ENCODE data around the gene PHKB.
"Not testable (repeated sequence)": the region's sequence is repeated elsewhere in the genome, so short reads cannot be mapped to it uniquely, and the experiment has no call there.

PHKB gene

DNA sequence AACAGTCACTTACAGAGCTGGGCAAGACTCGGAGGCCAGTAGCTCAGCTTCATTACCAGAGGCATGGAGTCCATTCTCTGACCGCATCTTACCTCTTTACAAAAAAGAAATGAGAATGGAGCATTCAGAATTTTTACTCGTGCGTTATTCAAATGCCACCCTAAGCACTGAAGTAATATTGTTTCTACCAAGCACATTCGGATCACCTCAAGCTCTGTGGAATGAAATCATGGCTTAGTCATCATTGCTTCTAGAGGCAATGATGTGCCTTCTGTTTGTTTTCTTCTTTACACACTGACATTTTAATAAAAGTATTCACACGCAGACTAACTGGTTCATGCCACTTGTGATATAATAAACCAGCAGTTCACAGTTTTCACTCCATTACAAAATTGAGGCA lies 206.8 kb downstream of the PHKB start:
- Mint-ChIP-seq H3K4me1 (peaks cover 9% of the 10 kb centered on the region), H3K9me3 (no peaks in the 10 kb centered on the region), H3K36me3 (peaks cover 14% of the 10 kb centered on the region), H3K4me3 (no peak overlapping the region), H3K27ac (no peak overlapping the region)
- ATAC-seq (no peak), DNase-seq (ENCODE audit: low spot score in 2 of 2) (no peak)

DNA sequence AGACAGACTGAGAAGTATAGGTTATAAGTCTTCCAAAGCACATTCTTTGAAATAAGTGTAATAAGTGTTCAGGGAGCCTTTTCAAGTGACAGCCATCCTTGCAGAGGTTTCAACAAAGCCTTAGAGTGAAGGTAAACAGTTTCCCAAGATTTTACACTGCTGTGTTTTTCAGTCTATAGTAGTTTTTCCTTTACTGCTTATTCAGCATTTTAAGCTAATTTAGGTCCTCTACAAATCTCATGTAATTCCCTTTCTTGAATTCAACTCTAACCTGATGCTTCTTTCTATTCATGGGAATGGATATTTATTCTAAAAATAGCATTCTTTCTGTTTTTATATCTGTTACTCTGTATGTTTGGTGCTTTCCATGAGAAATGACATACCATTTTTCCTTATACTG lies 211.3 kb downstream of the PHKB start:
- no peaks in the 10 kb centered on the region for H3K9me3 Mint-ChIP-seq
- no peak overlapping the region for H3K4me3 Mint-ChIP-seq
- peaks cover 9% of the 10 kb centered on the region for H3K36me3 Mint-ChIP-seq
- no peak for ATAC-seq
- peaks cover 9% of the 10 kb centered on the region for H3K4me1 Mint-ChIP-seq
- H3K27ac Mint-ChIP-seq, result no peak overlapping the region
- DNase-seq (ENCODE audit: low spot score in 2 of 2), result no peak

DNA sequence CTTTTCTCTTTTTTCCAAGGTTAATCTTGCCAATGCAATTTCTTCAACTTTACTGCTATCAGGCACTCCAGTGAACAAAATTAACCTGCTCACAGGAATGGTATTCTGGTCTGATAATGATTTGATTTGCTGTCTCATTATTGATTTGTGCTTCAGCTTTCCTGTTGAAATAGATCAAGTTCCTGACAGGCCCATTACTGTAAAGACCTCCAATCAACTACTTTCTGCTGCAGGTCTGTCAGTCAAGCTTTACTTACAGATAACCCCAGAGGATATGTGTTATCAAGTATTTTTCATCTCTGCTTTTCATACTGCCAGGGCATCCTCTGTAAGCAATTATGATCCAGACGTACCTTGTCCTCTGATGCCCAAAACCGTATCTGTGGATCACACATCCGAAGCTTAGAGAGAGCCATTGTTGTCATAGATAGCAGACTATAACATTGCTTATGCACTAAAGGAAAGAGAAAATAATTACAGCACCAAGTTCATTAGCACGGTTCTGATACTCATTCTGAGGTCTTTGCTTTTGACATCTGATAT lies 215.6 kb downstream of the PHKB start:
- H3K4me1 Mint-ChIP-seq, result peaks cover 6% of the 10 kb centered on the region
- DNase-seq (ENCODE audit: low spot score in 2 of 2) (no peak), ATAC-seq (no peak)
- peaks cover 1% of the 10 kb centered on the region for H3K36me3 Mint-ChIP-seq
- no peak overlapping the region for H3K27ac Mint-ChIP-seq
- H3K4me3 Mint-ChIP-seq, result no peak overlapping the region
- H3K9me3 Mint-ChIP-seq, result peaks cover 6% of the 10 kb centered on the region

DNA sequence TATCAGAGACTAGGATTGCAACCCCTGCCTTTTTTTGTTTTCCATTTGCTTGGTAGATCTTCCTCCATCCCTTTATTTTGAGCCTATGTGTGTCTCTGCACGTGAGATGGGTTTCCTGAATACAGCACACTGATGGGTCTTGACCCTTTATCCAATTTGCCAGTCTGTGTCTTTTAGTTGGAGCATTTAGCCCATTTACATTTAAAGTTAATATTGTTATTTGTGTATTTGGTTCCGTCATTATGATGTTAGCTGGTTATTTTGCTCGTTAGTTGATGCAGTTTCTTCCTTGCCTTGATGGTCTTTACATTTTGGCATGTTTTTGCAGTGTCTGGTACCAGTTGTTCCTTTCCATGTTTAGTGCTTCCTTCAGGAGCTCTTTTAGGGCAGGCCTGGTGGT lies 220.4 kb downstream of the PHKB start:
- H3K4me3 Mint-ChIP-seq; ATAC-seq; H3K27ac Mint-ChIP-seq; DNase-seq (ENCODE audit: low spot score in 2 of 2); H3K4me1 Mint-ChIP-seq; H3K36me3 Mint-ChIP-seq; H3K9me3 Mint-ChIP-seq: not testable (repeated sequence)

DNA sequence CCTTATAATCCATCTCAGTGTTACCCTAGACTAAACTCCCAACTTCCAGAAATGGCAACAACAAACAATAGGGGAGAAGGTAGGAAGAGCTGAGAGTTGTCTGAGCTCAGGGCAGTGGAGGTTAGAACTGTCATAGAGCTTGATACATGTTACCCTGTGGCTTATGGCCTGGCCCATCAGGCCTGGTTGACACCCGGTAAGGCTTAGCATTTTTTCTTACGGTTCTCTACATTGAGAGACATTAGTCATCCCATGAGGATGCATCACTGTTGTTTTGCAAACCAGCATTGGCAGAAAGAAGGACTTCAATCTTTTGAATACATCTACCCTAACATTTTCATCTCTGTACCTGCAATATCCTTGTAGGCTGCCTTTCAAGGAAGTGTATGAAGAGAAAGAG lies 226.6 kb downstream of the PHKB start:
- Mint-ChIP-seq H3K27ac (peak overlapping the region; percentile 71), H3K9me3 (no peaks in the 10 kb centered on the region), H3K4me3 (no peak overlapping the region), H3K36me3 (peaks cover 25% of the 10 kb centered on the region), H3K4me1 (peaks cover 5% of the 10 kb centered on the region)
- no peak for DNase-seq (ENCODE audit: low spot score in 2 of 2)
- ATAC-seq, result peak; percentile 61

DNA sequence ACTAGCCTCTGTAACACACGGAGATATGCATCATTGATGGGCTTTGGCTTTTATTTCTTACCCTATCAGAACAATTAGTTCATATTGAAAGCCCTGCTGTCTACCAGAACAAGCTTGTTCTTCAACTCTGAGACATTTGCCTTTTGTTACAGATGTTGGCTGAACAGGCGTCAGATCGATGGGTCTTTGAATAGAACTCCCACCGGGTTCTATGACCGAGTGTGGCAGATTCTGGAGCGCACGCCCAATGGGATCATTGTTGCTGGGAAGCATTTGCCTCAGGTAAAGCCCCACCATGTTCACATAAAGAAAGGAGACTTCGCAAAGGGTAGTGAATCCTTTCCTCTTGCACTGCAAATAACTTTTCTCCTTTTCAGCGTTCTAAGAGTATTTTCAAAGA lies 232.1 kb downstream of the PHKB start:
- H3K4me1 Mint-ChIP-seq, result no peaks in the 10 kb centered on the region
- H3K36me3 Mint-ChIP-seq, result peaks cover 72% of the 10 kb centered on the region
- H3K27ac Mint-ChIP-seq, result no peak overlapping the region
- no peaks in the 10 kb centered on the region for H3K9me3 Mint-ChIP-seq
- ATAC-seq (no peak), DNase-seq (ENCODE audit: low spot score in 2 of 2) (no peak)
- H3K4me3 Mint-ChIP-seq, result no peak overlapping the region

DNA sequence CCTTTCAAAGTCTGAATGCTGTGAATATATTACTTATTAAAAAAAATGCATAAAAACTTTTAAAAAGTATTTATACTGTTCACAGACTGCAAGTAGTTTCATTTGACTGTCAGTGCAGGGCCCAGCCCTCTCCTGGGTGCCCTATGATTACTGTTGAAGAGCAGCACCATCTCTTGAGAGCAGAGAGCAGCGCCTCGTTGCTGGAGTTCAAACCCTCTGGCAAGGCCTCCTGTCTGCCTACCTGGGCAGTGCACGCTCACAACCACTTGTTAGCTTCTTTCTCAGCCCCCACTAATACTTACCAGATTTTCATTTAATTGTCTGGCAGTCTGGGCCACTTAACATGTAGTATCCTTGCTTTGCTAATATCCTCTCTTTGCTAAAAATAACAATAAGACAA lies 233.4 kb downstream of the PHKB start:
- ATAC-seq (no peak), DNase-seq (ENCODE audit: low spot score in 2 of 2) (no peak)
- H3K9me3 Mint-ChIP-seq, result no peaks in the 10 kb centered on the region
- H3K4me3 Mint-ChIP-seq, result no peak overlapping the region
- no peak overlapping the region for H3K27ac Mint-ChIP-seq
- peaks cover 80% of the 10 kb centered on the region for H3K36me3 Mint-ChIP-seq
- no peaks in the 10 kb centered on the region for H3K4me1 Mint-ChIP-seq

DNA sequence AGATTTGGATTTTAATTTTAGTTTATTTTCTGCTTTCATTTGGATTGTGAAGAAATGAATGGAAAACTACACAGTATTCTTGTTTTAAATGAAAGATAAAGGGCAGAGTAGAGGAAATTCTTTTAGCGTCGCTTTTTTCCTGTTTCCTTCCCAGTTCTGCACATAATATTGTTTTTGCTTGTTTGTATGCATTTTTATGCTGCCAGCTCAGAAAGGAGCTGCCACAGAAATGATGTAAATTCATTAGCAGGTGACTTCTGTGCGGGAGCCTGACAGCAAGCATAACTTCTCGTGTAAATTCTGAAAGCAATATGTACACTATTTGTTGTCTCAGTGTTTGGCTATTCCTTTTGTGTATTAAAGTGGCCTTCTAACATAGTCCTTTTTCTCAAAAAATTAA lies 234.6 kb downstream of the PHKB start:
- Mint-ChIP-seq H3K27ac (no peak overlapping the region), H3K4me1 (no peaks in the 10 kb centered on the region), H3K4me3 (no peak overlapping the region), H3K9me3 (peaks cover under 1% of the 10 kb centered on the region), H3K36me3 (peaks cover 68% of the 10 kb centered on the region)
- DNase-seq (ENCODE audit: low spot score in 2 of 2) (no peak), ATAC-seq (no peak)

DNA sequence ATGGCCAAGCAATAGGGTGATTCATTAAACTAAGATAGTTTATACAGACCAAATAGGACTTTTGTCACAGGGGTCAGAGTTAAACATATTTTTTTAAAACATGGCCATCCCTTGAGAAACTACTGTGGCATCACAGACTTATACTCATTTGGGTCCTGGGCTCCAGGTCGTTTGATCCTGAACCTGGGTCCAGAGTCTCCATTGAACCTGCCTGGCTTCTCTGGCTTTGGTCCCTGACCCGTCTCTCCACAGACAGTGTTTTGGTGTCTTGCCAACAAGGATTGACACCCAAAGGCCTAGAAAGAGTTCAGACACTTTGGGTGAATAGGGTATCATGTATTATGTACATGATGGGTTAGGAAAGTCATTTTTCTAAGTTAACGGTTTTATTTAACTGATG lies 236.7 kb downstream of the PHKB start:
- H3K27ac Mint-ChIP-seq, result no peak overlapping the region
- DNase-seq (ENCODE audit: low spot score in 2 of 2) (no peak), ATAC-seq (no peak)
- H3K9me3 Mint-ChIP-seq, result peaks cover 3% of the 10 kb centered on the region
- H3K36me3 Mint-ChIP-seq, result peaks cover 59% of the 10 kb centered on the region
- no peaks in the 10 kb centered on the region for H3K4me1 Mint-ChIP-seq
- H3K4me3 Mint-ChIP-seq, result no peak overlapping the region

DNA sequence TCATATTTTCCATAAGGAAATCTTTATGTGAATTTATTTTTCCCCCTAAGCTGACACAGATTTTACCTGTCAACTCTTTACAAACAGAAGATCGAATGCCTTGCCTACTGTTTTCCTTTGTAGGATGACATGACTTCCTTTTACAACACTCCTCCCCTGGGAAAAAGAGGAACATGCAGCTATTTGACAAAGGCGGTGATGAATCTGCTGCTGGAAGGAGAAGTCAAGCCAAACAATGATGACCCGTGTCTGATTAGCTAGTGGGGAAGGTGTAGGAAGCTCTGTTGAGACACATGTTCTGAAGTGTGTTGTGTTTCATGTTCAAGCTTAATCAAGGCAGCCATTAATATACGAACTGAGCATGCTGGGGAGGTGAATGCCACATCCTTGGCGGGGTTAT lies 238.0 kb downstream of the PHKB start:
- no peak for ATAC-seq
- H3K4me1 Mint-ChIP-seq, result no peaks in the 10 kb centered on the region
- no peak overlapping the region for H3K27ac Mint-ChIP-seq
- peaks cover 3% of the 10 kb centered on the region for H3K9me3 Mint-ChIP-seq
- H3K4me3 Mint-ChIP-seq, result no peak overlapping the region
- H3K36me3 Mint-ChIP-seq, result peaks cover 48% of the 10 kb centered on the region
- no peak for DNase-seq (ENCODE audit: low spot score in 2 of 2)

DNA sequence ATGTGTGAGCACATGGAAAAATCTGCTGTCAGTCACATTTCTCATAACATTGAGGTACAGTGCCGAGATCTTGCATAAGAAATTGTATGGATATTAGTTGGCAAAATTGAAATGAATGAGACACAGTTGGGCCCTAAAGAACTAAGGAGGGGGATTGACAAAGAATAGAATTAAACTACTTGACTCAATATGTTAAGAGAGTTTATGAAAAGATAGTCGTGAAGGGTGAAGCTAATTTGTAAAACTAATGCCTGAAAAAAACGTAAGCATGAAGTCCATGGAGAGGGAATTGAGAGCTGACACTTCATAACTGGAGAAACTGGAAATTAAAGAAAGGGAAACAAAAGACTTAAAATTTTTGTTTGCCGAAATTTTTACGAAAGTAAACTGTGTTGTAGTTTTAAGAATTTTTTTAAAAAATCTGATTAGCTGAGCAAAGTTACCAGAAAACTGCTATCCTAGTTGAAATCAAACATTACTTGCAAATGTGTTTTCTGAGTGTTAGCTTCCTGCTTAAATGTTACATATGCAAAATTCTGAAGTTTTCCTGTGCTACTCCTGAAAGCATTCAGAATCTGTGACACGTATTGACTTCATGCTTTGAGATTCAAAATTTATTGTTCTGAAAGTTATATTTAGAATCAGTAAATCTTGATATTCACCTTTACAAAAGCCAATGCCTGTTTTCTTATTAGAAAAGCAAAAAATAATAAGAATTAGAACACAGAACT lies 239.9 kb downstream of the PHKB start:
- DNase-seq (ENCODE audit: low spot score in 2 of 2), result no peak
- Mint-ChIP-seq H3K4me3 (no peak overlapping the region), H3K27ac (no peak overlapping the region), H3K36me3 (peaks cover 33% of the 10 kb centered on the region), H3K9me3 (peaks cover 3% of the 10 kb centered on the region), H3K4me1 (no peaks in the 10 kb centered on the region)
- ATAC-seq, result no peak

DNA sequence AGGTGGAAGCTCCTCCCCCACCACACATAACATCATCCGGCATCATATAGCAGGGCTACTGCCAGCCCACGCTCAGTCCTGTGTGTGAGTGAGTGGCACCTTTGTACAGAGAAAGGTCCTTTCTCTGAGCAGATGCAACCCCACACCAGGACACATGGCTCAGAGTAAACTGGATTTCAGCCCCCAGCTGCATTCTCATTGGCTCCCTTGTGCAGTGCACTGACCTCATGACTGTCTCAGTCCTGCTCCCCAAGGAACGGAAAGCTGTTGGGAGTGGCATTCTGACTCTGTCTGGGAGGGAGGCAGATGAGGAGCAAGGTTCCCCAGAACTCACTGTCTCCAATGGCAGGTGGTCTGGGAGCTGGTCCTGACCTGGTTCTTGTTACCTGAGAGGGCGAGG lies 244.1 kb downstream of the PHKB start:
- no peak for ATAC-seq
- H3K27ac Mint-ChIP-seq, result no peak overlapping the region
- H3K4me3 Mint-ChIP-seq, result no peak overlapping the region
- no peaks in the 10 kb centered on the region for H3K36me3 Mint-ChIP-seq
- H3K4me1 Mint-ChIP-seq, result no peaks in the 10 kb centered on the region
- peaks cover 3% of the 10 kb centered on the region for H3K9me3 Mint-ChIP-seq
- no peak for DNase-seq (ENCODE audit: low spot score in 2 of 2)

DNA sequence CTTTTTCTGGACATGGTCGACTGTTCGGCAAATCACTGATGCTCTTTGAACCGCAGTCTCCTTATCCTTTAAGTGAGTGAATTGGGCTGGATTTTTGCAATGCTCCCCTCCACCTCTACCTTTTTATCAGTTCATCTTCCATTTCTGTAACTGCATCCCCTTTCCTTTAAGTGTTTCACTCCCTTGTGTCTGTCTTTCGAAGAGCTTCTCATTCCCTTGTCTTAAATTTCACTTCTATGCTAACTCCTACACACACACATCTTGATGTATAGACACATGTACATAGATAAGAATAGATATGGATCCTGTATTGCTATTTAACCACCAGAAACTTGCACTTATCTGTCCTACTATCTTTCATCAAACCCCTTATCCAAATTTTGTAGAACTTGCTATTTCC lies 250.7 kb downstream of the PHKB start:
- H3K36me3 Mint-ChIP-seq, result no peaks in the 10 kb centered on the region
- ATAC-seq (no peak), DNase-seq (ENCODE audit: low spot score in 2 of 2) (no peak)
- H3K9me3 Mint-ChIP-seq, result no peaks in the 10 kb centered on the region
- peaks cover 23% of the 10 kb centered on the region for H3K4me1 Mint-ChIP-seq
- no peak overlapping the region for H3K27ac Mint-ChIP-seq
- H3K4me3 Mint-ChIP-seq, result no peak overlapping the region

DNA sequence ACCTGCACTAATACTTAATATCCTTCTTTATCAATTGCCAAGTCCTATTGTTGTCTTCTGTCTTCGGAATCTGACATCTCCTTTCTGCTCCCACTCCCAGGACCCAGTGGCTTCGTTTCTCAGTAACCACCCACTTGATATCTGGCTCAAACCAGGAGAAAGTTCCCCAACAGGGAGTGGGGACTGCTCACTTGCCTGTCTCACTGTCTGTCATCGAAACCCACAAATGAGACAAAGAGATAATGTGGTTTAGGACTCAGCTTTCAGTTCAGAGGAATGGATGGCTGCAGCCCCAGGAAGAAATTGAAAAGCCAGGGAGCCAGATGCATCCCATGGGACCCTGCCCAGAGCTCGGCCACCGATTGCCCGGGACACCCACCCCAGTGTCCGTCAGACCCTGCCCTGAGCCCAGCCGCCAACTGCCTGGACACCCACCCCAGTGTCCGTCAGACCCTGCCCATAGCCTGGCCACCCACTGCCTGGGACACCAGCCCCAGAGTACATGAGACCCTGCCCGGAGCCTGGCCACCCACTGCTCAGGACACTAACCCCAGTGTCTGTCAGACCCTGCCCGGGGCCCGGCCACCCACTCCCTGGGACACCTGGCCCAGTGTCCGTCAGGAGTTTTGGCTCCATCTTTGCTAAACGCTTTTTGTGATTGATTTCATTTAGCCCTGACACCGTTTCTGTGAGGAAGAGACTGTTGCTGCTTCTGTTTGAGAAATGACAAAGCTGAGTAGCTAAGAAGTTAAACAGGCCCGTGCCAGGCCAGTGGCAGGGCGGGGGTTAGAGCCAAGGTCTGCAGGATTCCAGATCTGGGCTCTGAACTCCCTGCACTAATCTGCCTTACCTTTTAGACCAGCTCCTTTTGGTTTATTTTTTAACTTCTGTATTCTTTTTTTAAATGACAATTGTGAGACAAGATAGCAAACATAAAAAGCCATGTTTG lies 251.4 kb downstream of the PHKB start:
- ATAC-seq, result peak; percentile 19

DNA sequence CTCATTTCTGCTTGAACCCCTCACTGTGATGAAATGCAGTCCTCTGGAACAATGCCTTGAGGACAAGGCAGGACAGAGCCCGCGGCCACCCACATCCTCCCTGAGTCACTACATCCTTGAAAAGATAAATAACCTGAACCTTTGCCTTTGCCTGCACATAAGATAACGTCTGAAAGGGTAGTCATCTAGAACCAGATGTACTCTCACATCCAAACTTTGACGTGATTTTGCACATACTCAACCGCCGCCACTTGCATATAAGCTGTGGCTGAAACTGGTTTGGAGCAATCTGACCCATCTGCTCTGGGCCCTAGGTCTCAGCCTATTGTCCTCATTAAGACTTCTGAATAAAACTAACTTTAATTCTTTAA lies 252.1 kb downstream of the PHKB start:
- DNase-seq (ENCODE audit: low spot score in 2 of 2), result no peak
- H3K4me1 Mint-ChIP-seq, result peaks cover 23% of the 10 kb centered on the region
- no peaks in the 10 kb centered on the region for H3K9me3 Mint-ChIP-seq
- H3K36me3 Mint-ChIP-seq, result no peaks in the 10 kb centered on the region
- H3K27ac Mint-ChIP-seq, result no peak overlapping the region
- H3K4me3 Mint-ChIP-seq, result no peak overlapping the region
- peak; percentile 95 for ATAC-seq

More for the DNA sequence above, 251.4 kb downstream of the PHKB start:
- Mint-ChIP-seq H3K36me3 (no peaks in the 10 kb centered on the region), H3K4me1 (peaks cover 23% of the 10 kb centered on the region), H3K27ac (no peak overlapping the region), H3K4me3 (no peak overlapping the region), H3K9me3 (no peaks in the 10 kb centered on the region)
- DNase-seq (ENCODE audit: low spot score in 2 of 2), result no peak
